SK-N-SH (cell line): Measurements from ENCODE around the gene TOLLIP. TPM values are rescaled to one million over a fixed set of nuclear protein-coding genes. Genes with fewer than 3 reads are reported as not detected.
"Not testable (repeated sequence)": the region's sequence is repeated elsewhere in the genome, so short reads cannot be mapped to it uniquely, and the experiment has no call there.

ENCODE experiments used
- CTCF ChIA-PET: fragments of 300-600, 350-600 bp; formaldehyde crosslinking; extraction: SDS; loops from one replicate; lab custom pipeline; 2021; lab: Yijun Ruan, JAX
- POLR2A ChIA-PET: fragments of 350-600 bp; sonication (Branson Sonifier 250); formaldehyde crosslinking; extraction: SDS; loops from one replicate; lab custom pipeline; 2020; ENCODE audit warnings: antibody characterized with exemption, inconsistent platforms; lab: Yijun Ruan, JAX
- DNase-seq: peaks from one replicate; pipeline ENCODE4 v3.0.0; 2012
- H2AFZ ChIP-seq: fragments of 200-600 bp; sonication (generic); 2 replicates; pipeline ENCODE4 v1.8.1; 2016; ENCODE audit warnings: antibody characterized with exemption, mild to moderate bottlenecking, low read depth
- H3F3A ChIP-seq: fragments of 200-600 bp; sonication (generic); replicated peaks from 2 replicates; pipeline ENCODE3; 2016; ENCODE audit warnings: antibody characterized with exemption, mild to moderate bottlenecking; ENCODE audit not compliant: insufficient read depth
- H3K27ac ChIP-seq, 2 experiments: fragments of 200-500 bp in 1 of 2; fragments of 200-600 bp in 1 of 2; sonication (Bioruptor generic) in 1 of 2; sonication (generic), shearing (Covaris generic) in 1 of 2; 2 replicates each; pipeline versions ENCODE4 v1.5.1 to v1.6.1; 2014 to 2016; ENCODE audit warnings: low read depth in 2 of 2, inconsistent platforms in 1 of 2, low read length in 1 of 2, mild to moderate bottlenecking in 1 of 2, mixed read lengths in 1 of 2
- H3K27me3 ChIP-seq: fragments of 200-600 bp; sonication (generic), shearing (Covaris generic); 2 replicates; pipeline ENCODE4 v1.6.1; 2016; ENCODE audit warnings: mixed run types; ENCODE audit not compliant: insufficient read depth
- H3K36me3 ChIP-seq, 2 experiments: fragments of 200-500 bp in 1 of 2; fragments of 200-600 bp in 1 of 2; sonication (Bioruptor generic) in 1 of 2; sonication (generic) in 1 of 2; replicated peaks in 1 of 2; 2 replicates each; pipeline versions ENCODE3 to v1.5.1; 2014 to 2016; ENCODE audit warnings: low read length in 1 of 2, mild to moderate bottlenecking in 1 of 2; ENCODE audit not compliant: insufficient read depth in 2 of 2, control insufficient read depth in 1 of 2
- H3K4me1 ChIP-seq, 2 experiments: fragments of 200-500 bp in 1 of 2; fragments of 200-600 bp in 1 of 2; sonication (Bioruptor generic) in 1 of 2; sonication (generic), shearing (Covaris generic) in 1 of 2; 2 replicates each; pipeline versions ENCODE4 v1.5.1 to v1.6.1; 2014 to 2016; ENCODE audit warnings: low read depth in 1 of 2, low read length in 1 of 2, mixed run types in 1 of 2; ENCODE audit not compliant: insufficient read depth in 2 of 2, control insufficient read depth in 1 of 2
- H3K4me2 ChIP-seq: fragments of 200-600 bp; sonication (generic), shearing (Covaris generic); 2 replicates; pipeline ENCODE4 v1.6.1; 2017; ENCODE audit warnings: mixed run types
- H3K4me3 ChIP-seq, 2 experiments: fragments of 200-500 bp in 1 of 2; fragments of 200-600 bp in 1 of 2; sonication (Bioruptor generic) in 1 of 2; sonication (generic), shearing (Covaris generic) in 1 of 2; 2 replicates each; pipeline versions ENCODE4 v1.5.1 to v1.8.1; 2014 to 2016; ENCODE audit warnings: low read depth in 2 of 2, inconsistent platforms in 1 of 2, low read length in 1 of 2, mild to moderate bottlenecking in 1 of 2, mixed read lengths in 1 of 2, moderate library complexity in 1 of 2
- H3K79me2 ChIP-seq: fragments of 200-600 bp; sonication (generic); 2 replicates; pipeline ENCODE4 v1.8.1; 2017; ENCODE audit warnings: mild to moderate bottlenecking; ENCODE audit not compliant: insufficient read depth
- H3K9ac ChIP-seq: fragments of 200-600 bp; sonication (generic); 2 replicates; pipeline ENCODE4 v1.6.1; 2017; ENCODE audit warnings: mixed run types
- H3K9me2 ChIP-seq: fragments of 200-600 bp; sonication (generic); 2 replicates; pipeline ENCODE4 v1.6.1; 2017; ENCODE audit warnings: mixed run types
- H3K9me3 ChIP-seq: fragments of 200-600 bp; sonication (generic); 2 replicates; pipeline ENCODE4 v1.6.1; 2017; ENCODE audit warnings: mixed run types, mild to moderate bottlenecking, moderate library complexity
- H4K20me1 ChIP-seq: fragments of 200-600 bp; sonication (generic); 2 replicates; pipeline ENCODE4 v1.6.1; 2017; ENCODE audit warnings: mild to moderate bottlenecking, mixed run types; ENCODE audit not compliant: insufficient read depth
- WGBS: methylation state at CpG from one replicate; pipeline ENCODE4 v1.1.6; 2017; ENCODE audit warnings: low lambda C conversion rate; 5-methylcytosine and 5-hydroxymethylcytosine counted together
- polyA plus RNA-seq, 3 experiments: library from polyadenylated mRNA; depleted of rRNA; stranded (reverse); fragments of >200 nt; gene quantifications; 2 replicates each; pipeline ENCODE4 v1.2.3, GENCODE V29; 2012

Gene TOLLIP
- polyA plus RNA-seq, 1 of the 3 experiments (the other 2 are of a cell fraction) = 55.4 TPM

DNA sequence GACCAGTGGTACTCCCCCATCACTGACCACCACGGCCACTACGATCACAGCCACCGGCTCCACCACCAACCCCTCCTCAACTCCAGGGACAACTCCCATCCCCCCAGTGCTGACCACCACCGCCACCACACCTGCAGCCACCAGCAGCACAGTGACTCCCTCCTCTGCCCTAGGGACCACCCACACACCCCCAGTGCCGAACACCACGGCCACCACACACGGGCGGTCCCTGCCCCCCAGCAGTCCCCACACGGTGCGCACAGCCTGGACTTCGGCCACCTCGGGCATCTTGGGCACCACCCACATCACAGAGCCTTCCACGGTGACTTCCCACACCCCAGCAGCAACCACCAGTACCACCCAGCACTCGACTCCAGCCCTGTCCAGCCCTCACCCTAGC, 62.4 kb downstream of the TOLLIP start:
- 77% methylated on average over 11 of the region's 14 CpGs for WGBS

DNA sequence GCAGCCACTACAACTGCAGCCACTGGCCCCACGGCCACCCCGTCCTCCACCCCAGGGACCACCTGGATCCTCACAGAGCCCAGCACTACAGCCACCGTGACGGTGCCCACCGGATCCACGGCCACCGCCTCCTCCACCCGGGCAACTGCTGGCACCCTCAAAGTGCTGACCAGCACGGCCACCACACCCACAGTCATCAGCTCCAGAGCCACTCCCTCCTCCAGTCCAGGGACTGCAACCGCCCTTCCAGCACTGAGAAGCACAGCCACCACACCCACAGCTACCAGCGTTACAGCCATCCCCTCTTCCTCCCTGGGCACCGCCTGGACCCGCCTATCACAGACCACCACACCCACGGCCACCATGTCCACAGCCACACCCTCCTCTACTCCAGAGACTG, 63.1 kb downstream of the TOLLIP start:
- 57% methylated on average over 7 of the region's 14 CpGs for WGBS
- H3K9me3 ChIP-seq, H3K4me3 ChIP-seq, DNase-seq, H3K9ac ChIP-seq, H3K36me3 ChIP-seq, H3K27ac ChIP-seq, H3F3A ChIP-seq, H3K79me2 ChIP-seq, H3K27me3 ChIP-seq, H3K9me2 ChIP-seq, POLR2A ChIA-PET, CTCF ChIA-PET, H3K4me1 ChIP-seq, H2AFZ ChIP-seq, H3K4me2 ChIP-seq, H4K20me1 ChIP-seq: not testable (repeated sequence)

More for the DNA sequence above, 62.4 kb downstream of the TOLLIP start:
- CTCF ChIA-PET, H3K9me3 ChIP-seq, H3K9me2 ChIP-seq, H3K4me1 ChIP-seq, H3K27ac ChIP-seq, H3K36me3 ChIP-seq, H3K4me3 ChIP-seq, H3F3A ChIP-seq, H3K9ac ChIP-seq, H3K4me2 ChIP-seq, H3K79me2 ChIP-seq, H4K20me1 ChIP-seq, DNase-seq, H3K27me3 ChIP-seq, POLR2A ChIA-PET, H2AFZ ChIP-seq: not testable (repeated sequence)

- H3K4me3 ChIP-seq, H2AFZ ChIP-seq, H3K27ac ChIP-seq, H3K36me3 ChIP-seq, H4K20me1 ChIP-seq, H3K9me3 ChIP-seq, H3K27me3 ChIP-seq, H3F3A ChIP-seq, H3K9me2 ChIP-seq, DNase-seq, H3K4me2 ChIP-seq, H3K79me2 ChIP-seq, H3K4me1 ChIP-seq, POLR2A ChIA-PET, CTCF ChIA-PET, H3K9ac ChIP-seq: not testable (repeated sequence)
- WGBS = 50% methylated on average over 5 of the region's 14 CpGs
Observed at GRCh38 chr11:1245717-1246116, 63.7 kb downstream of the TOLLIP start.

GRCh38 chr11:1244557-1244956, 64.9 kb downstream of the TOLLIP start:
- H3K27me3 ChIP-seq, H3K4me3 ChIP-seq, H3K9me2 ChIP-seq, H3F3A ChIP-seq, H3K4me1 ChIP-seq, H3K36me3 ChIP-seq, DNase-seq, H3K4me2 ChIP-seq, H3K9me3 ChIP-seq, CTCF ChIA-PET, POLR2A ChIA-PET, H3K79me2 ChIP-seq, H3K27ac ChIP-seq, H2AFZ ChIP-seq, H4K20me1 ChIP-seq, H3K9ac ChIP-seq: not testable (repeated sequence)
- 83% methylated on average over 4 of the region's 9 CpGs for WGBS

GRCh38 chr11:1243521-1243920, 65.9 kb downstream of the TOLLIP start:
- H3K4me2 ChIP-seq, H3F3A ChIP-seq, H2AFZ ChIP-seq, CTCF ChIA-PET, H3K9me2 ChIP-seq, DNase-seq, POLR2A ChIA-PET, H3K4me1 ChIP-seq, H4K20me1 ChIP-seq, H3K4me3 ChIP-seq, H3K27me3 ChIP-seq, H3K79me2 ChIP-seq, H3K9ac ChIP-seq, H3K27ac ChIP-seq, H3K36me3 ChIP-seq, H3K9me3 ChIP-seq: not testable (repeated sequence)
- WGBS = 68% methylated on average over 14 of the region's 18 CpGs

GRCh38 chr11:1242751-1243150, 66.7 kb downstream of the TOLLIP start:
- H3K27me3 ChIP-seq, DNase-seq, H3K9ac ChIP-seq, H3K9me3 ChIP-seq, CTCF ChIA-PET, H3K4me3 ChIP-seq, H3K9me2 ChIP-seq, H4K20me1 ChIP-seq, H3K79me2 ChIP-seq, H3K27ac ChIP-seq, POLR2A ChIA-PET, H3K4me2 ChIP-seq, H3K36me3 ChIP-seq, H2AFZ ChIP-seq, H3F3A ChIP-seq, H3K4me1 ChIP-seq: not testable (repeated sequence)
- 60% methylated on average over 7 of the region's 11 CpGs for WGBS
